ENCODE results near the gene COL7A1.

Gene COL7A1

DNA sequence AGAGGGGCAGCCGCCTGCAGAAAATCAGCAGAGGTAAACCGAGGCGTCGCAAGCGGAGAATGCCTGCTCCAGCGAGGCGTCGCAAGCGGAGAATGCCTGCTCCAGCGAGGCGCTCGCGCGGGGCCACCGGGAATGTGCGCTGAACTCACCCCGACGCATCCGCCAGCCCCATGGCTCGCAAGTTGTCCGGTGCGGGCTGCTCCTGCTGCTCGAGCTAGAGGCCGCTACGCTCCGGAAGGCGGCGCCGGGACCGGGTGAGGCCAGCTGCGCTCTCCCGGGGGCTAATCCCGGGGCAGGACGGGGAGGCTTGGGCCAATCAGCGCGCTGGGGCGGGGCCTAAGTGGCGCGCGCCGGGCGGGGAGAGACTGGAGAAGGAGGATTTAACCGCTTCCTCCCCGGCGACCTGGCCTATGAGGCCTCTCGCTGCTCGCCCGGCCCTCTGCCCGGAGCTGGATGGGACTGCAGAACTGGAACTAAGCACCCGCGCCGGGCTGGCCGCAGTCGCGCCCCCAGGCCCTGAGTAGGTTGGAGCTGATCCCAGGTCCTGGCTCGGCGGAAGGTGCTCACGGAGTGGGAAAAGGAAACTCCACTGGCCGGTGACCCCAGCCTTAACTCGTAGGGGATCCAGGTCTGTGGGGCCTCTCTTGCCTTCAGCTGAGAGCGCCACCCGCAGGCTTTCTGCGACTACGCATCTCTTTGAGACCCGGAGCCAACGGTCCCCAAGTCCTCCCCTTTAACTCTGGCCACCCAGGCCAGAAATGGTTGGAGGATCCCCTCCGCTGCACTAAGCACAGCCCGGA is 40.3 kb upstream of the COL7A1 start, which contains the start of gene SLC26A6:
TSS of gene SLC26A6 (minus strand) at position 240 of the 800 bp plus-strand sequence. CDS start at position 172, 68 bp downstream.
- Histone ChIP-seq H3K36me3 (ENCODE audit: insufficient read depth, low read length) (peaks cover 34% of the 10 kb centered on the region), H3K4me3 (ENCODE audit: low read depth in 1 of 2, low read length in 2 of 2) (peak within 1 kb of the TSS; percentile 62 to 92), H3K4me1 (ENCODE audit: insufficient read depth, low read length) (peaks cover 27% of the 10 kb centered on the region), H3K9ac (ENCODE audit: low read depth, low read length) (peak within 1 kb of the TSS; percentile 72), H4K20me1 (ENCODE audit: insufficient read depth, low read length) (peaks cover 16% of the 10 kb centered on the region; the same call in 1 of the 2 replicates), H3K27ac (ENCODE audit: low read length) (peak within 1 kb of the TSS; percentile 83), H3K9me3 (ENCODE audit: insufficient read depth, low read length, severe bottlenecking) (no peaks in the 10 kb centered on the region), H3K4me2 (ENCODE audit: insufficient read depth, low read length) (peak within 1 kb of the TSS; percentile 99), H3K79me2 (ENCODE audit: insufficient read depth, low read length) (peaks cover 9% of the 10 kb centered on the region; the same call in 1 of the 2 replicates), H3K27me3 (ENCODE audit: insufficient read depth, low read length, poor library complexity) (no peaks in the 10 kb centered on the region), H2AFZ (ENCODE audit: low read depth, low read length) (peak within 1 kb of the TSS; percentile 95)
- TF ChIP-seq, protein P1, sequence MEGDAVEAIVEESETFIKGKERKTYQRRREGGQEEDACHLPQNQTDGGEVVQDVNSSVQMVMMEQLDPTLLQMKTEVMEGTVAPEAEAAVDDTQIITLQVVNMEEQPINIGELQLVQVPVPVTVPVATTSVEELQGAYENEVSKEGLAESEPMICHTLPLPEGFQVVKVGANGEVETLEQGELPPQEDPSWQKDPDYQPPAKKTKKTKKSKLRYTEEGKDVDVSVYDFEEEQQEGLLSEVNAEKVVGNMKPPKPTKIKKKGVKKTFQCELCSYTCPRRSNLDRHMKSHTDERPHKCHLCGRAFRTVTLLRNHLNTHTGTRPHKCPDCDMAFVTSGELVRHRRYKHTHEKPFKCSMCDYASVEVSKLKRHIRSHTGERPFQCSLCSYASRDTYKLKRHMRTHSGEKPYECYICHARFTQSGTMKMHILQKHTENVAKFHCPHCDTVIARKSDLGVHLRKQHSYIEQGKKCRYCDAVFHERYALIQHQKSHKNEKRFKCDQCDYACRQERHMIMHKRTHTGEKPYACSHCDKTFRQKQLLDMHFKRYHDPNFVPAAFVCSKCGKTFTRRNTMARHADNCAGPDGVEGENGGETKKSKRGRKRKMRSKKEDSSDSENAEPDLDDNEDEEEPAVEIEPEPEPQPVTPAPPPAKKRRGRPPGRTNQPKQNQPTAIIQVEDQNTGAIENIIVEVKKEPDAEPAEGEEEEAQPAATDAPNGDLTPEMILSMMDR (IDR thresholded peaks at IDR 0.05; ENCODE audit: borderline replicate concordance, extremely low read depth, low read length, poor library complexity, severe bottlenecking): peak; percentile 63
- TF ChIP-seq EZH2 (IDR thresholded peaks at IDR 0.05; ENCODE audit: borderline replicate concordance, low read depth, low read length, severe bottlenecking): no peak
- peak; percentile 96 for ATAC-seq (ENCODE audit: insufficient read depth, low read depth)
- DNase-seq: peak; percentile 96

DNA sequence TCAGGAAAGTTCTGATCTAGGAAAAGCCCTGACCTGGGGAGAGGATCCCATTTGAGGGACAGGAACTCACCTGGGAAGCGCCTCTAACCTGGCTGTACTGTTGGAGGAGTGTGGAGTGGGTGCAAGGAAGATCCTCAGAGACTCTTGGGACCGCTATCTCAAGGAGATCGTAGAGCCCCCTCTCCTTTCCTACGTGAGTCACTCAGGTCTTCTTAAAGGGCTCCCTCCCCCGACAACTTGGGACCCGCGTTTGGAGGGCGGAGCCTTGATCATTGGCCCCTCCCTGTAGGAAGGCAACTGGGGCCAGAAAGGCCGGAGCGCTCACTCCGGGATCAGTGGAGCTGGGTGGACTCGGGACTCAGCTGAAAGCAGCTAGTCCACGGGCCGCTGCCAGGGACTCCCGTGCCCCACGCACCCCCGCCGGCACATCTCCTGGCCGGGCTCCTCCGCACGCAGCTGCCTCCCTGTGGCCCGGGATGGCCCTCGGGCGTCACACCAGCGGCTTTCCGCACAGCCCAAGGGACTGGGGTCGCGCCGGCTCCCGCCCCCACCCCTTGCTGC is 39.6 kb upstream of the COL7A1 start:
- peak; percentile 67 for DNase-seq

DNA sequence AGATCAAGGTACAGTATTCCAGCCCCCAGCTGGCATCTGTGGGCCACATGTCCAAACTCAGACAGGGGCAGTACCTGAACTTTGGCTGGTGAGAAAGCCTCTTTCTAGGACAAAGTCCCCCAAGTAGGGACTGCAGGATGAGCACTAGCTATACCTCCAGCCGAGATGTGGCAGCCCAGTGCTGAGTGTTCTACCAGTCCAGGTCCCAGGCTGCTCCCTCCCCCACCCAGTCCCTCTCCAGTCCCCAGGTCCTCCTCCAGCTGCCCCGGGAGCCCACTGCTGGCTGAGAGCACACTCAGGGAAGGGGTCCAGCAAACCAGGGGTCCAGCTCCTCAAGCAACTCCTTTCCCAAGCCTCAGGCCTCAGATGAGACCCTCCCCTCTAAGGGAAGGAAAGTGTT is 38.6 kb upstream of the COL7A1 start:
- no peak for TF ChIP-seq EZH2 (IDR thresholded peaks at IDR 0.05; ENCODE audit: borderline replicate concordance, low read depth, low read length, severe bottlenecking)
- TF ChIP-seq, protein P1 (IDR thresholded peaks at IDR 0.05; ENCODE audit: borderline replicate concordance, extremely low read depth, low read length, poor library complexity, severe bottlenecking): no peak
- Histone ChIP-seq H3K27me3 (ENCODE audit: insufficient read depth, low read length, poor library complexity) (no peaks in the 10 kb centered on the region), H4K20me1 (ENCODE audit: insufficient read depth, low read length) (peaks cover 16% of the 10 kb centered on the region; the same call in 1 of the 2 replicates), H3K4me1 (ENCODE audit: insufficient read depth, low read length) (peaks cover 27% of the 10 kb centered on the region), H2AFZ (ENCODE audit: low read depth, low read length) (no peak overlapping the region), H3K79me2 (ENCODE audit: insufficient read depth, low read length) (peaks cover 9% of the 10 kb centered on the region; the same call in 1 of the 2 replicates), H3K27ac (ENCODE audit: low read length) (no peak overlapping the region; the same call in 1 of the 2 replicates), H3K9me3 (ENCODE audit: insufficient read depth, low read length, severe bottlenecking) (no peaks in the 10 kb centered on the region), H3K4me3 (ENCODE audit: low read depth in 1 of 2, low read length in 2 of 2) (peak overlapping the region in 1 of 2 experiments; percentile 92; a peak in 2 of 4 replicates), H3K9ac (ENCODE audit: low read depth, low read length) (peak overlapping the region; percentile 72; the same call in 1 of the 2 replicates), H3K4me2 (ENCODE audit: insufficient read depth, low read length) (peak overlapping the region; percentile 99), H3K36me3 (ENCODE audit: insufficient read depth, low read length) (peaks cover 38% of the 10 kb centered on the region)
- DNase-seq (no peak), ATAC-seq (ENCODE audit: insufficient read depth, low read depth) (no peak)

More for the DNA sequence above, 39.6 kb upstream of the COL7A1 start:
- H3K4me3 ChIP-seq (ENCODE audit: low read depth in 1 of 2, low read length in 2 of 2): peak overlapping the region; percentile 62 to 92
- peak; percentile 29 for ATAC-seq (ENCODE audit: insufficient read depth, low read depth)
- H3K9me3 ChIP-seq (ENCODE audit: insufficient read depth, low read length, severe bottlenecking): no peaks in the 10 kb centered on the region
- peak overlapping the region; percentile 72 for H3K9ac ChIP-seq (ENCODE audit: low read depth, low read length)
- H3K27me3 ChIP-seq (ENCODE audit: insufficient read depth, low read length, poor library complexity): no peaks in the 10 kb centered on the region
- TF ChIP-seq EZH2 (IDR thresholded peaks at IDR 0.05; ENCODE audit: borderline replicate concordance, low read depth, low read length, severe bottlenecking): no peak
- TF ChIP-seq, protein P1 (IDR thresholded peaks at IDR 0.05; ENCODE audit: borderline replicate concordance, extremely low read depth, low read length, poor library complexity, severe bottlenecking): no peak
- peaks cover 27% of the 10 kb centered on the region for H3K4me1 ChIP-seq (ENCODE audit: insufficient read depth, low read length)
- H4K20me1 ChIP-seq (ENCODE audit: insufficient read depth, low read length): peaks cover 16% of the 10 kb centered on the region; the same call in 1 of the 2 replicates
- H3K4me2 ChIP-seq (ENCODE audit: insufficient read depth, low read length): peak overlapping the region; percentile 99
- H2AFZ ChIP-seq (ENCODE audit: low read depth, low read length): peak overlapping the region; percentile 95
- peak overlapping the region; percentile 44 for H3K27ac ChIP-seq (ENCODE audit: low read length)
- H3K36me3 ChIP-seq (ENCODE audit: insufficient read depth, low read length): peaks cover 41% of the 10 kb centered on the region
- H3K79me2 ChIP-seq (ENCODE audit: insufficient read depth, low read length): peaks cover 9% of the 10 kb centered on the region; the same call in 1 of the 2 replicates
